ENCODE results near the gene FMNL2.

DNA sequence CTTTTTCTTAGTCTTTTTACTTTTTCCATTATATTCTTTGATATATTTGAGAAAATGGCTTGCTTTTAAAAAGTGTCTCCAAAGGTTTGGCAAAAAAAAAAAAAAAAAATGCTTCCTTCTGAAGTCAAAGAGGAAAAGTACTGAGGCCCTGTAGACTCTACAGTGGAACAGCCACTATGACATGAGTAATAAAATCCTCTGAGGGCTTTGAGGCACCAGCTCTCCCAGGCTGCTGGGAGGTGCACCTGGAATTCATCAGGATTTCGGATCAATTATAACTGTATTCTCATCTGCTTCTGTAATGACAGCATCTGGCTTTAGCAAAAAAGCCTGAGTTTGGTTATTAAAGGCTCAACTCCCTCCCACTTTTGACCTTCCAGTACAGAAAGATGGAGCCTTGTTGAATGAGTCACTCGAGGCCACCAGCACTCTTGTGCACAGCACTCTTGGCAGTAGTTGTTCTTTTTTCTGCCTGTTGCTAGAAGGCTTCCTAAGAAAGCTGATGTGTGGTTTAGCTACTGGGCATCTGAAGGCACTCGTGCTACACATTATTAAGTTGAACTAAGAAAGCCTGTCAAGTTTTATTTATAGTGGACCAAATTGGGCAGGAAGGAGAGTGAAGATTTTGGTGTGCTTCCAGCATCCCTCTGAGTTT, 251.0 kb downstream of the FMNL2 start:
- TF ChIP-seq ZNF2 (tag by site-specific recombination; IDR thresholded peaks at IDR 0.05) (no peak), PRDM1 (tag by site-specific recombination; IDR thresholded peaks at IDR 0.05) (no peak), REST (tag by site-specific recombination; IDR thresholded peaks at IDR 0.05) (no peak), SCRT2 (tag by site-specific recombination; IDR thresholded peaks at IDR 0.05) (peak; percentile 79), ZFP3 (tag by site-specific recombination; IDR thresholded peaks at IDR 0.05; ENCODE audit: low read depth) (no peak)
- TF ChIP-seq, protein P1, sequence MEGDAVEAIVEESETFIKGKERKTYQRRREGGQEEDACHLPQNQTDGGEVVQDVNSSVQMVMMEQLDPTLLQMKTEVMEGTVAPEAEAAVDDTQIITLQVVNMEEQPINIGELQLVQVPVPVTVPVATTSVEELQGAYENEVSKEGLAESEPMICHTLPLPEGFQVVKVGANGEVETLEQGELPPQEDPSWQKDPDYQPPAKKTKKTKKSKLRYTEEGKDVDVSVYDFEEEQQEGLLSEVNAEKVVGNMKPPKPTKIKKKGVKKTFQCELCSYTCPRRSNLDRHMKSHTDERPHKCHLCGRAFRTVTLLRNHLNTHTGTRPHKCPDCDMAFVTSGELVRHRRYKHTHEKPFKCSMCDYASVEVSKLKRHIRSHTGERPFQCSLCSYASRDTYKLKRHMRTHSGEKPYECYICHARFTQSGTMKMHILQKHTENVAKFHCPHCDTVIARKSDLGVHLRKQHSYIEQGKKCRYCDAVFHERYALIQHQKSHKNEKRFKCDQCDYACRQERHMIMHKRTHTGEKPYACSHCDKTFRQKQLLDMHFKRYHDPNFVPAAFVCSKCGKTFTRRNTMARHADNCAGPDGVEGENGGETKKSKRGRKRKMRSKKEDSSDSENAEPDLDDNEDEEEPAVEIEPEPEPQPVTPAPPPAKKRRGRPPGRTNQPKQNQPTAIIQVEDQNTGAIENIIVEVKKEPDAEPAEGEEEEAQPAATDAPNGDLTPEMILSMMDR (tag by site-specific recombination; IDR thresholded peaks at IDR 0.05) = no peak

Data from HEK293 (cell line).